H1 (cell line): ENCODE results near the gene GRID1. TPM values are rescaled to one million over a fixed set of nuclear protein-coding genes. Genes with fewer than 3 reads are reported as not detected.

ENCODE experiments used
- CTCF ChIA-PET: fragments of 300-600 bp; sonication (Branson Sonifier 250); formaldehyde crosslinking; loops from one replicate; lab custom pipeline; 2021; ENCODE audit not compliant: partially characterized antibody; lab: Charles Lee
- POLR2A ChIA-PET: fragments of 300-600 bp; sonication (Branson Sonifier 250); formaldehyde crosslinking; loops from one replicate; lab custom pipeline; 2021; ENCODE audit warnings: inconsistent platforms; ENCODE audit not compliant: partially characterized antibody; lab: Charles Lee
- DNase-seq, 2 experiments: peaks; one replicate each; pipeline versions ENCODE4 v3.0.0 to v3.0.0-alpha.2; 2010 to 2022; ENCODE audit warnings: low spot score in 2 of 2, low read depth in 1 of 2, mixed read lengths in 1 of 2
- FAIRE-seq: peaks from 2 replicates; lab custom pipeline; 2011; peaks lifted over from hg19 to GRCh38; lab: Jason Lieb, UNC
- H2AFZ ChIP-seq: 2 replicates; pipeline ENCODE4 v1.8.1; 2012; ENCODE audit warnings: low read length, inconsistent platforms
- H2AK5ac ChIP-seq: 2 replicates; pipeline ENCODE4 v1.6.1; 2013; ENCODE audit warnings: low read depth, low read length
- H2BK120ac ChIP-seq: replicated peaks from 2 replicates; pipeline ENCODE3; 2013; ENCODE audit warnings: low read depth, low read length, inconsistent platforms
- H2BK12ac ChIP-seq: 2 replicates; pipeline ENCODE4 v1.6.1; 2013; ENCODE audit warnings: low read depth, low read length
- H2BK15ac ChIP-seq: 2 replicates; pipeline ENCODE4 v1.6.1; 2013; ENCODE audit warnings: low read length
- H2BK20ac ChIP-seq: 2 replicates; pipeline ENCODE4 v1.6.1; 2013; ENCODE audit warnings: low read length
- H2BK5ac ChIP-seq: 2 replicates; pipeline ENCODE4 v1.6.1; 2013; ENCODE audit warnings: low read depth, low read length
- H3K14ac ChIP-seq: 2 replicates; pipeline ENCODE4 v1.6.1; 2013; ENCODE audit warnings: inconsistent platforms; ENCODE audit not compliant: insufficient read length
- H3K18ac ChIP-seq: 2 replicates; pipeline ENCODE4 v1.6.1; 2013; ENCODE audit warnings: low read length; ENCODE audit errors: extremely low read depth
- H3K23ac ChIP-seq: 2 replicates; pipeline ENCODE4 v1.6.1; 2013; ENCODE audit warnings: inconsistent platforms; ENCODE audit not compliant: insufficient read length
- H3K23me2 ChIP-seq: 2 replicates; pipeline ENCODE4 v1.6.1; 2013; ENCODE audit warnings: low read depth, low read length
- H3K27ac ChIP-seq: 2 replicates; pipeline ENCODE4 v1.6.1; 2011; ENCODE audit warnings: low read depth, low read length, inconsistent platforms
- H3K27me3 ChIP-seq, 4 experiments: replicated peaks in 1 of 4; 1 replicate in 1 of 4; 2 replicates in 3 of 4; pipeline versions ENCODE4 v1.6.1 to v1.8.1; 2011 to 2013; ENCODE audit warnings: low read length in 3 of 4, mild to moderate bottlenecking in 3 of 4, inconsistent platforms in 2 of 4, mixed read lengths in 2 of 4, moderate library complexity in 1 of 4; ENCODE audit not compliant: control insufficient read depth in 3 of 4, insufficient read depth in 3 of 4; ENCODE audit errors: extremely low read depth in 1 of 4
- H3K36me3 ChIP-seq, 4 experiments: 2 replicates each; pipeline versions ENCODE4 v1.6.1 to v1.8.1; 2011 to 2013; ENCODE audit warnings: mild to moderate bottlenecking in 4 of 4, low read length in 3 of 4, moderate library complexity in 2 of 4, control low read depth in 1 of 4, inconsistent platforms in 1 of 4; ENCODE audit not compliant: insufficient read depth in 4 of 4, control insufficient read depth in 2 of 4
- H3K4ac ChIP-seq: replicated peaks from 2 replicates; pipeline ENCODE3; 2013; ENCODE audit warnings: low read length, low read depth, mixed read lengths, inconsistent platforms; ENCODE audit not compliant: insufficient read length
- H3K4me1 ChIP-seq, 4 experiments: replicated peaks in 1 of 4; 1 replicate in 1 of 4; 2 replicates in 3 of 4; pipeline versions ENCODE4 v1.6.1 to v1.8.1; 2011 to 2013; ENCODE audit warnings: low read length in 3 of 4, inconsistent platforms in 2 of 4, mixed read lengths in 1 of 4; ENCODE audit not compliant: insufficient read depth in 4 of 4, control insufficient read depth in 3 of 4
- H3K4me2 ChIP-seq, 2 experiments: 2 replicates each; pipeline versions ENCODE4 v1.6.1 to v1.8.1; 2011 to 2013; ENCODE audit warnings: low read depth in 2 of 2, low read length in 2 of 2, control low read depth in 1 of 2, inconsistent platforms in 1 of 2, mild to moderate bottlenecking in 1 of 2; ENCODE audit not compliant: insufficient read depth in 1 of 2
- H3K4me3 ChIP-seq, 4 experiments: fragments of 200-600, 300-600 bp in 1 of 4; sonication (generic), shearing (Covaris generic), sonication (Bioruptor Twin) in 1 of 4; 2 replicates each; pipeline versions ENCODE4 v1.5.1 to v1.8.1; 2011 to 2016; ENCODE audit warnings: low read length in 4 of 4, low read depth in 3 of 4, control low read depth in 2 of 4, inconsistent platforms in 2 of 4, mild to moderate bottlenecking in 2 of 4, mixed read lengths in 1 of 4, moderate library complexity in 1 of 4; ENCODE audit not compliant: insufficient read depth in 2 of 4; ENCODE audit errors: extremely low read depth in 1 of 4
- H3K56ac ChIP-seq: replicated peaks from 2 replicates; pipeline ENCODE3; 2013; ENCODE audit warnings: low read depth, mild to moderate bottlenecking, mixed read lengths, low read length, inconsistent platforms; ENCODE audit not compliant: insufficient read length
- H3K79me1 ChIP-seq: 2 replicates; pipeline ENCODE4 v1.6.1; 2013; ENCODE audit warnings: low read depth, low read length, control low read depth
- H3K79me2 ChIP-seq, 2 experiments: 2 replicates each; pipeline versions ENCODE4 v1.6.1 to v1.8.1; 2012 to 2013; ENCODE audit warnings: low read length in 2 of 2, mild to moderate bottlenecking in 2 of 2, inconsistent platforms in 1 of 2; ENCODE audit not compliant: insufficient read depth in 2 of 2, control insufficient read depth in 1 of 2
- H3K9ac ChIP-seq, 4 experiments: replicated peaks in 1 of 4; 1 replicate in 1 of 4; 2 replicates in 3 of 4; pipeline versions ENCODE4 v1.6.1 to v1.8.1; 2011 to 2013; ENCODE audit warnings: low read depth in 3 of 4, low read length in 3 of 4, control low read depth in 2 of 4, mild to moderate bottlenecking in 2 of 4, moderate library complexity in 2 of 4, inconsistent platforms in 1 of 4; ENCODE audit errors: extremely low read depth in 1 of 4
- H3K9me3 ChIP-seq, 2 experiments: 2 replicates each; pipeline versions ENCODE4 v1.6.1 to v1.8.1; 2012 to 2013; ENCODE audit warnings: mild to moderate bottlenecking in 2 of 2, moderate library complexity in 2 of 2, control low read depth in 1 of 2, inconsistent platforms in 1 of 2, low read depth in 1 of 2, low read length in 1 of 2, mixed read lengths in 1 of 2; ENCODE audit not compliant: insufficient read depth in 2 of 2
- H4K20me1 ChIP-seq, 2 experiments: replicated peaks in 1 of 2; 2 replicates each; pipeline versions ENCODE3 to v1.8.1; 2011 to 2013; ENCODE audit warnings: inconsistent platforms in 2 of 2, low read length in 2 of 2, mild to moderate bottlenecking in 1 of 2; ENCODE audit not compliant: insufficient read depth in 2 of 2, control insufficient read depth in 1 of 2
- H4K5ac ChIP-seq: 2 replicates; pipeline ENCODE4 v1.6.1; 2013; ENCODE audit warnings: low read length, low read depth, mixed read lengths, inconsistent platforms; ENCODE audit not compliant: insufficient read length
- H4K8ac ChIP-seq: 2 replicates; pipeline ENCODE4 v1.8.0; 2013; ENCODE audit warnings: mild to moderate bottlenecking, moderate library complexity, low read length, inconsistent platforms; ENCODE audit not compliant: insufficient read depth; ENCODE audit errors: extremely low read depth
- H4K91ac ChIP-seq: replicated peaks from 2 replicates; pipeline ENCODE3; 2013; ENCODE audit warnings: low read length, mixed read lengths, inconsistent platforms; ENCODE audit not compliant: insufficient read length
- KDM1A ChIP-seq: fragments of 200-600, 300-600 bp; sonication (generic); IDR thresholded peaks from 2 replicates; pipeline ENCODE4 v1.7.1; 2016; ENCODE audit warnings: mild to moderate bottlenecking, low read length, borderline replicate concordance
- RBBP5 ChIP-seq: IDR thresholded peaks from 2 replicates; pipeline ENCODE4 v1.7.1; 2012; ENCODE audit warnings: low read depth, mild to moderate bottlenecking, inconsistent platforms, low read length, moderate library complexity, borderline replicate concordance
- WGBS, 2 experiments: shearing (Covaris generic) in 1 of 2; methylation state at CpG; one replicate each; pipeline versions ENCODE4 v1.1.6 to v1.1.7; 2013 to 2015; ENCODE audit warnings: low lambda C conversion rate in 2 of 2, mixed read lengths in 2 of 2, inconsistent platforms in 1 of 2, low coverage in 1 of 2, missing lambda C conversion rate in 1 of 2; ENCODE audit not compliant: insufficient replicate concordance in 2 of 2, insufficient coverage in 1 of 2, insufficient read length in 1 of 2; ENCODE audit errors: extremely low coverage in 1 of 2, missing lambda C conversion rate in 1 of 2; 5-methylcytosine and 5-hydroxymethylcytosine counted together
- polyA plus RNA-seq, 7 experiments: library from polyadenylated mRNA; depleted of rRNA in 3 of 7; stranded (reverse) in 5 of 7; unstranded in 2 of 7; fragments of >200 nt in 5 of 7; fragments of 200-250 nt in 2 of 7; gene quantifications; 1 replicate in 5 of 7; 2 replicates in 1 of 7; 4 replicates in 1 of 7; pipeline versions ENCODE4 v1.2.1 to v1.2.3, GENCODE V29; 2011 to 2013; ENCODE audit warnings: missing spikeins in 2 of 7, mixed read lengths in 2 of 7
- total RNA-seq: library from RNA; stranded (reverse); fragmentation: NEBNext Ultra II Directional; extraction: Animal tissue kit (Norgen Biotek cat#: 25700); gene quantifications from 2 replicates; pipeline ENCODE4 v1.2.1, GENCODE V29; 2021

GRID1 gene
- total and polyA plus RNA-seq, 2 of the 8 experiments (the other 6 are each of a cell fraction or from before 2014, with no cell fraction given), result 0.22 to 0.30 TPM

- Histone ChIP-seq H2BK120ac (peak overlapping the region; percentile 44), H2AFZ (no peak overlapping the region), H3K79me1 (no peaks in the 10 kb centered on the region), H4K91ac (peak overlapping the region; percentile 93), H2BK20ac (peak overlapping the region; percentile 95), H4K5ac (peak overlapping the region; percentile 4), H3K23ac (no peak overlapping the region), H3K4me3 (no peak overlapping the region), H3K14ac (peak overlapping the region; percentile 11), H3K27ac (peak overlapping the region; percentile 8; the same call in 1 of the 2 replicates), H3K9ac (no peak overlapping the region), H3K4me2 (peak overlapping the region; percentile 46 to 59; a peak in 3 of 4 replicates), H3K36me3 (no peaks in the 10 kb centered on the region), H4K20me1 (no peaks in the 10 kb centered on the region), H2BK15ac (peak overlapping the region; percentile 61; the same call in 1 of the 2 replicates), H3K4ac (peak overlapping the region; percentile 86), H4K8ac (peak overlapping the region; percentile 62; the same call in 1 of the 2 replicates), H3K4me1 (peaks cover 0 to 19% (median 15%) of the 10 kb centered on the region in 4 experiments; a peak in 6 of 7 replicates), H3K9me3 (no peaks in the 10 kb centered on the region), H2BK12ac (peak overlapping the region; percentile 99; the same call in 1 of the 2 replicates), H2AK5ac (peak overlapping the region; percentile 78), H3K27me3 (peaks cover 0 to 4% (median 2%) of the 10 kb centered on the region in 4 experiments; a peak in 3 of 7 replicates), H3K79me2 (no peaks in the 10 kb centered on the region), H3K56ac (no peak overlapping the region), H2BK5ac (peak overlapping the region; percentile 92; the same call in 1 of the 2 replicates), H3K23me2 (peaks cover 3% of the 10 kb centered on the region; the same call in 1 of the 2 replicates), H3K18ac (peak overlapping the region; percentile 66)
- 76% methylated on average over 12 of the region's 13 CpGs; no CpG with 5 or more reads in 1 of the 2 experiments for WGBS, 2 experiments
- FAIRE-seq, result no peak
- ChIA-PET POLR2A (no interaction called here), CTCF (interaction anchor here (0.8 to 10.5 kb wide), 20 partner anchors 8 to 124 kb away, joined by 3 to 137 read pairs (median 4); no protein-coding TSS in a partner anchor)
- 0 out of 2 replicates have a peak, but pooled peaks have one; percentile 20 for TF ChIP-seq KDM1A
- TF ChIP-seq RBBP5, result no peak
- DNase-seq, result peak in 1 of 2 experiments; percentile 48
Measured at GRCh38 chr10:86292462-86293395, 73.9 kb downstream of the GRID1 start.
